Measurements from ENCODE around the gene HSD3B7. TPM values are rescaled to one million over a fixed set of nuclear protein-coding genes. Genes with fewer than 3 reads are reported as not detected.
A peak's percentile ranks its signal among the peaks of the same experiment; 100 is the strongest.

The HSD3B7 gene
- total RNA-seq, 1 donor from 2014 or later: 26.4 TPM

GRCh38 chr16:31031276-31031675, 46.3 kb downstream of the HSD3B7 start:
- DNase-seq: no peak

DNA sequence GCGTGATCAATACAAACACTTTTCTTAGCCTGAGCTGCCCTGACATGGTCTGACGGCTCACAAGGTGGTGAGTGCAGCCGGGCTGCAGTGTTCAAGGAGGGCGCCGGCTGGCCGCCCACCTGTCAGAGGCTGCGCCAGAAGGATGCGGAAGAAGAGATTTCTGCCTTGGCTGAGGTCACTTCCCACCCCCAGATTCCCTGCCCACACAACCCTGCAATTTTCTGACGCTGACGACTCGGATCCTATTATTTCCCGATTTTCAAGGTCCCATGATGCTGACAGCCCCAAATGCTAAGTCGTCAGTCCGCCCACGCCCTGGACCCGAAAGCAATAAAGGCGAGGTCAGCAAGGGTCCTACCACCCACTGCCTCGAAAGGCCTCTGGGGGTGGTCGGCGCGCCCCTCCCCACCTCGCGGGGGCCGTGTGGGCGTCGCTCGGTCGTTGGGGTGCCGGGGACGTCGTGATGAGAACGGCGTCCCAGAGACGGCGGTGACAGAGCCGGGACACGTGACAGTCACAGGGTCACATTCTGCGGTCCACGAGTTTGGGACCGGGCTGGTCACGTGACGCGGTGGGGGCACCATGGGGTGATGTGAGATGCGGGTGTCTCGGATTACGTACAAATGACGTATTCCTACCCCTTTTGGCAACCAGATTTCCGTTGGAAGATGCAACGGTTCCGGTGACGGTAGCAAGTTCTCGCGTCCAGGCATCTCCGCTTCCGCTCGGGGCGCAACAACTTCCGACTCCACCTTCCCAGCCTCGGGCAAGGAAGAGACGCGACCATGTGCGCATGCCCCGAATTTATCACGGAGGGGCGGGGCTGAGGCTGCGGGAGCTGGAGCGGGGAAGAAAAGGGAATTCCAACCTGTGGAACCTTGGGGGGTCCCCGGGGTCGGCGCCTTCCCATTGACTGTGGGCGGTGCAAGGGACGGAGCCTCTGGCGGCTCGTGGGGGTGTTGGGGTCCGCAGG, 48.0 kb downstream of the HSD3B7 start, which contains the start of gene STX4:
STX4 (plus strand) TSS at position 823 of the 973 bp plus-strand sequence. CDS start 248 bp downstream, outside the sequence.
- peak; percentile 98 for DNase-seq

DNA sequence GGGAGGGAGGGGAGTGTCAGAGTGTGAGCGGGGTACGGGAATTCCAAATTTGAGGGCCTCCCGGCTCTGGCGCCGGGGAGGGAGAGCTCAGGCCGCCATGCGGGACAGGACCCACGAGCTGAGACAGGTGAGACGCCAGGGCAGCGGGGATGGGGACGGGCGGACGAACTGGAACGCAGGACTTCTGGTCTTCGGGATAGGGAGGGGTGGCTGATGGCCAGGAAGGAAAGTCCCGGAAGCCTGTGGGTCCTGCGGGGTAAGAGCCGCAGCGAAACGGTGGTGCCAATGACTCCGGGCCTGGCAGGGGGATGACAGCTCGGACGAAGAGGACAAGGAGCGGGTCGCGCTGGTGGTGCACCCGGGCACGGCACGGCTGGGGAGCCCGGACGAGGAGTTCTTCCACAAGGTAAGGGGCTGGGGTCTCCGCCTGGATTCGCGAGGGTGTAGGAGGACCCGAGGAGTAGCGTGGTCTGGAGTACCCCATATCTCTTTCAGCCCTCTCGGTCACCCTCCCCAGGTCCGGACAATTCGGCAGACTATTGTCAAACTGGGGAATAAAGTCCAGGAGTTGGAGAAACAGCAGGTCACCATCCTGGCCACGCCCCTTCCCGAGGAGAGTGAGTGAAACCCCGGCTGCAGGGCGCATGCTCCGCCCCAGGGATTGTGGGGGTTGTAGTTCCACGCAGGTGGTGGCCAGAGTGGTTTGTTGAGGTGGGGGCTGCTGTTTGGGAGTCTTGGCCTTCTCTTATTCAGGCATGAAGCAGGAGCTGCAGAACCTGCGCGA, 48.9 kb downstream of the HSD3B7 start:
- DNase-seq: peak; percentile 89

DNA sequence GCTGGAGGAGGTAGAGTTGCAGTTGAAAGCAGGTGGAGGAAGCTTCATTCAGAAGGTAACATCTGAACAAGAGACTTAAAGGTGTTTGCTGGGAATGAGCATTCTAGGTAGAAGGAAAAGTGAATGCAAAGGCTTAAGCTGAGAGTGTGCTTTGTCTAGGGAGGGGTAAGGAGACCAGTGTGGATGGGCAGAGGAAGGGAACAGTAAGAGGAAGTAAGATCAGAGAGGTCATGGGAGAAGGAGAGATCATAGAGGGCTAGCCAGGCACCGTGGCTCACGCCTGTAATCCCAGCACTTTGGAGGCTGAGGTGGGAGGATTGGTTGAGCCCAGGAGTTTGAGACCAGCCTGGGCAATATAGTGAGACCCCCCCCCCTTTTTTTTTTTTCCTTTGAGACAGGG, 51.7 kb downstream of the HSD3B7 start:
- DNase-seq: no peak

Other genes starting within 250 kb of the HSD3B7 start
- gene PHKG2, start 236.8 kb upstream of the HSD3B7 start, total RNA-seq: 20.1 and 21.4 TPM in 2 replicates
- gene CFAP119, start 223.1 kb upstream of the HSD3B7 start, total RNA-seq: 0.93 and 1.2 TPM in 2 replicates
- 64.5 and 100 TPM in 2 replicates for gene RNF40, start 222.9 kb upstream of the HSD3B7 start, total RNA-seq
- 6.1 and 8.4 TPM in 2 replicates for gene ZNF629, start 198.0 kb upstream of the HSD3B7 start, total RNA-seq
- 40.0 and 58.0 TPM in 2 replicates for gene BCL7C, start 91.1 kb upstream of the HSD3B7 start, total RNA-seq
- 0.17 and 0.70 TPM in 2 replicates for gene CTF1, start 88.6 kb upstream of the HSD3B7 start, total RNA-seq
- 21.8 and 26.7 TPM in 2 replicates for gene FBXL19, start 61.6 kb upstream of the HSD3B7 start, total RNA-seq
- 40.2 and 42.4 TPM in 2 replicates for gene ORAI3, start 36.1 kb upstream of the HSD3B7 start, total RNA-seq
- gene SETD1A, start 27.5 kb upstream of the HSD3B7 start, total RNA-seq: 2.6 and 5.3 TPM in 2 replicates
- gene STX1B, start 25.4 kb downstream of the HSD3B7 start, total RNA-seq: 0.51 and 0.70 TPM in 2 replicates
- 22.9 and 26.2 TPM in 2 replicates for gene STX4, start 48.4 kb downstream of the HSD3B7 start, total RNA-seq
- gene ZNF668, start 89.0 kb downstream of the HSD3B7 start, total RNA-seq: 7.3 and 9.0 TPM in 2 replicates
- gene ZNF646, start 89.2 kb downstream of the HSD3B7 start, total RNA-seq: 16.0 and 17.4 TPM in 2 replicates
- gene PRSS53, start 103.7 kb downstream of the HSD3B7 start, total RNA-seq: 0.88 and 2.0 TPM in 2 replicates
- 67.6 and 109 TPM in 2 replicates for gene VKORC1, start 109.6 kb downstream of the HSD3B7 start, total RNA-seq
- 18.4 and 36.2 TPM in 2 replicates for gene BCKDK, start 123.2 kb downstream of the HSD3B7 start, total RNA-seq
- 38.3 and 45.6 TPM in 2 replicates for gene KAT8, start 132.5 kb downstream of the HSD3B7 start, total RNA-seq
- not detected in 2 replicates for gene PRSS8, start 150.5 kb downstream of the HSD3B7 start, total RNA-seq
- gene PRSS36, start 164.9 kb downstream of the HSD3B7 start, total RNA-seq: 0.51 TPM in 1 of 2 replicates, not detected in the other
- gene FUS, start 194.9 kb downstream of the HSD3B7 start, total RNA-seq: 68.2 and 71.3 TPM in 2 replicates
- 74.5 and 101 TPM in 2 replicates for gene PYCARD, start 217.6 kb downstream of the HSD3B7 start, total RNA-seq
- gene TRIM72, start 228.9 kb downstream of the HSD3B7 start, total RNA-seq: not detected in 2 replicates
- gene PYDC1, start 231.9 kb downstream of the HSD3B7 start, total RNA-seq: not detected in 2 replicates